Motor neuron (in vitro differentiated cells): Measurements from ENCODE around the gene TIMM29. TPM values are rescaled to one million over a fixed set of nuclear protein-coding genes. Genes with fewer than 3 reads are reported as not detected.

Source experiments
- ATAC-seq, 8 experiments: fragments of 200-7000 bp; cut with Tn5 transposase; replicated peaks in 6 of 8; 2 replicates each; pipeline ENCODE4 v1.8.0; 2021; ENCODE audit warnings: mild to moderate bottlenecking in 8 of 8, moderate library complexity in 8 of 8
- H3K27ac ChIP-seq, 2 donors: fragments of 250-450 bp; sonication (Bioruptor Pico); 2 replicates each; pipeline ENCODE4 v1.9.0; 2021; ENCODE audit warnings: antibody characterized with exemption in 2 of 2, mild to moderate bottlenecking in 2 of 2, moderate library complexity in 1 of 2
- H3K4me1 ChIP-seq, 2 donors: fragments of 250-450 bp; sonication (Bioruptor Pico); replicated peaks in 1 of 2; 2 replicates each; pipeline ENCODE4 v1.6.1; 2021; ENCODE audit warnings: antibody characterized with exemption in 2 of 2, mild to moderate bottlenecking in 2 of 2, moderate library complexity in 1 of 2
- H3K4me3 ChIP-seq, 5 donors: fragments of 250-450 bp; sonication (Bioruptor Pico); 2 replicates each; pipeline ENCODE4 v1.9.0; 2021; ENCODE audit warnings: antibody characterized with exemption in 5 of 5, mild to moderate bottlenecking in 5 of 5, moderate library complexity in 4 of 5
- WGBS, 10 experiments: fragments of 450-650 bp; shearing (Covaris generic); methylation state at CpG; one replicate each; pipeline ENCODE4 v1.0.0; 2022; 5-methylcytosine and 5-hydroxymethylcytosine counted together
- in situ Hi-C, 9 experiments: fragments of 400-800 bp; cut with MboI; loops; one replicate each; pipeline ENCODE4 v1.15.0; 2021; ENCODE audit warnings: low sequenced_read_pairs in 9 of 9, low pct_unique_long_range_greater_than_20kb in 2 of 9; ENCODE audit not compliant: unreplicated experiment in 9 of 9
- total RNA-seq, 8 experiments: library from RNA; unstranded; fragments of 300-600 nt; gene quantifications; 2 replicates each; pipeline versions ENCODE4 v1.2.3 to v1.2.4, GENCODE V29; 2022

Gene TIMM29
- total RNA-seq, 8 experiments from 2014 or later = 16.9 to 25.5 (median 21.4) TPM

DNA sequence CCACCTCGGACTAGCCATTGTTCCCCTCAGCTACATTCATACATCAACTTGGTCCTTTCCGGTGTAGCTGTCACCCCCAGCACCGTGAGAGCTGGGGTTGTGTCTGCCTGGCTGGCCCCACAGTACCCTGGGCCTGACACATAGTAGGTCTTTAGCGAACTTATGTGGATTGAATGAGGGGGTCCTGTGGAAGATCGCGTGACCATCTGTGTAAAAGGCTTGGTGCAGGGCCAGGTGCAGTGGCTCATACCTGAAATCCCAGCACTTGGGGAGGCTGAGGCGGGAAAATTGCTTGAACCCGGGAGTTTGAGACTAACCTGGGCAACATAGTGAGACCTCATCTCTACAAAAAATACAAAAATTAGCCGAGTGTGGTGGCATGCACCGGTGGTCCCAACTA is 34.3 kb downstream of the TIMM29 start:
- H3K4me1 ChIP-seq = peaks cover 9 to 11% of the 10 kb centered on the region in 2 donors
- ATAC-seq = no peak
- peak overlapping the region; percentile 59 to 86 (median 69) for H3K4me3 ChIP-seq
- H3K27ac ChIP-seq = no peak overlapping the region
- WGBS, 10 experiments = 70 to 100% (median 86%) methylated on average over 2 to 5 of the region's 10 CpGs; no CpG with 5 or more reads in 4 of the 10 experiments
- in situ Hi-C loops = no loop called here

DNA sequence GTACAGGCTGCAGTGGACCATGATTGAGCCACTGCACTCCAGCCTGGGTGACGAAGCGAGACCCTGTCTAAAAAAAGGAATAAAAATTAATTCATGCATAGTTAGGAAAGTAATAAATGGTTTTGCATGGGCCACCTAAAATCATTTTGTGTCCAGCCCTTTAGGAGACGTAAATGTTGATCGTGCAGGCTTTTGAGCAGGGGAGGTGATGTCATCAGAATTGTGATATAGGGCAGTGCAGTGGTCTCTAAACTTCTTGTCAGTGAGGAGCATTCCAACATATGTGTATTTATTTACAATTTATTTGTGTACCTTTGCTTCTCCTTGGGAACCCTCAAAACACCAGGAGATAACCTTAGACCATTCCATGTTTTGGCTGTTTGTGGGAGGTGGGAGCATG is 35.3 kb downstream of the TIMM29 start:
- Histone ChIP-seq H3K4me1 (peaks cover 9 to 14% of the 10 kb centered on the region in 2 donors), H3K27ac (no peak overlapping the region), H3K4me3 (no peak overlapping the region)
- no peak for ATAC-seq
- in situ Hi-C loops = no loop called here
- WGBS, 10 experiments = 92 to 100% (median 100%) methylated on average over 1 to 4 of the region's 4 CpGs; no CpG with 5 or more reads in 5 of the 10 experiments

DNA sequence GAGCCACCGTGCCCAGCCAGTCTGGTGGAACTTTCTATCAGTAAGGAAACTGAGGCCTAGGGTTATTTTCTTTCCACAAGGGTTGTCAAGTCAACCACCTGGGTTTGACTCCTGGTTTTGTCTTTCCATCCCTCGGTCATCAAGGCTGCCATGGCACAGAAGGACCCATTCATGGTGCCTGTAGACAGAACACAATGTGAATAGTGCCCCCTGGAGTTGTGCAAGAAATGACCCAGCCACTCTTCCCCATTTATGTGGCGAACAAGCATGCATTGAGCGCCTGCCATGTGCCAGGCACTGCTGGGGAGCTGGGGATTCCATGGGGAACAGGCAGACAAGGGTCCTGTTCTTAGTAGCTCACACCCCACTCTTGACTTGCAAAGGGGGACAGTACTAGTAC is 36.3 kb downstream of the TIMM29 start:
- no peak overlapping the region for H3K4me3 ChIP-seq
- H3K27ac ChIP-seq = no peak overlapping the region
- WGBS, 10 experiments = 94 to 100% methylated on average over 1 to 3 of the region's 4 CpGs; no CpG with 5 or more reads in 8 of the 10 experiments
- no peak for ATAC-seq
- peaks cover 6 to 12% of the 10 kb centered on the region in 2 donors for H3K4me1 ChIP-seq
- in situ Hi-C loops = no loop called here

DNA sequence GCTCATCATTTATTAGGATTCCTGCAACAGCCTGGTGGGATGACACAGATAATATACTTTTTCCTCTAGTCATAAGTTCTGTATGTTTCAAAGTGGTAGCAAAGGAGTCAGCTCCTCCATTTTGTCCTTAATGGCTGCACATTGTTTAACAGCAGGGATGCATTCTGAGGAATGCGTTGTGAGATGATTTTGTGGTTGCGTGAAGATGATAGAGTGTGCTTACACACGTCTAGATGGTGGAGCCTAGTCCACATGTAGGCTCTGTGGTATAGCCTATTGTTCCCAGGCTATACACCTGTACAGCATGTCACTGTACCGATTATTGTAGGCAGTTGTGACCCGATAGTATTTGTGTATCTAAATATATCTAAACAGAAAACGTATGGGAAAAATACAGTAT is 36.8 kb downstream of the TIMM29 start:
- WGBS, 10 experiments = 60 to 100% (median 88%) methylated on average over 1 to 6 of the region's 6 CpGs; no CpG with 5 or more reads in 1 of the 10 experiments
- Histone ChIP-seq H3K4me3 (no peak overlapping the region), H3K4me1 (peaks cover 5 to 10% of the 10 kb centered on the region in 2 donors), H3K27ac (no peak overlapping the region)
- in situ Hi-C loops = no loop called here
- ATAC-seq = no peak

DNA sequence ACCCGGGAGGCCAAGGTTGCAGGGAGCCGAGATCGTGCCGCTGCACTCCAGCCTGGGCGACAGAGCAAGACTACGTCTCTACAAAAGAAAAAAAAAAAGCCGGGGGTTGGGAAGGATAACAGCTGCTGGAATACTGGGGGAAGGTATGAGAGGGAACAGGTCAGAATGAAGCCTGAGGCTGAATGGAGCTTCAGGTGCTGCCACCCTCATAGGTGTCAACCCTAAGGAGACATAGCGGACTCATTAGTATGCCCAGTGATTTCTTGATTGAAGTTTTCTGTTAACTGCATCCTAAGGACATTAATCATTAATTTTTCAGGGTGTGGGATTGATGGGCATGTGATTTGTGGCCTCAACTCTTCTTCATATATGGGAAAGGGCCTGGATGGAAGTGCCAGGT is 38.2 kb downstream of the TIMM29 start:
- no peak for ATAC-seq
- in situ Hi-C loops = no loop called here
- H3K4me1 ChIP-seq = peaks cover 5 to 10% of the 10 kb centered on the region in 2 donors
- H3K27ac ChIP-seq = no peak overlapping the region
- no peak overlapping the region for H3K4me3 ChIP-seq
- whole genome bisulfite sequencing, 10 experiments = 84 to 100% (median 89%) methylated on average over 1 to 8 of the region's 8 CpGs; no CpG with 5 or more reads in 4 of the 10 experiments

DNA sequence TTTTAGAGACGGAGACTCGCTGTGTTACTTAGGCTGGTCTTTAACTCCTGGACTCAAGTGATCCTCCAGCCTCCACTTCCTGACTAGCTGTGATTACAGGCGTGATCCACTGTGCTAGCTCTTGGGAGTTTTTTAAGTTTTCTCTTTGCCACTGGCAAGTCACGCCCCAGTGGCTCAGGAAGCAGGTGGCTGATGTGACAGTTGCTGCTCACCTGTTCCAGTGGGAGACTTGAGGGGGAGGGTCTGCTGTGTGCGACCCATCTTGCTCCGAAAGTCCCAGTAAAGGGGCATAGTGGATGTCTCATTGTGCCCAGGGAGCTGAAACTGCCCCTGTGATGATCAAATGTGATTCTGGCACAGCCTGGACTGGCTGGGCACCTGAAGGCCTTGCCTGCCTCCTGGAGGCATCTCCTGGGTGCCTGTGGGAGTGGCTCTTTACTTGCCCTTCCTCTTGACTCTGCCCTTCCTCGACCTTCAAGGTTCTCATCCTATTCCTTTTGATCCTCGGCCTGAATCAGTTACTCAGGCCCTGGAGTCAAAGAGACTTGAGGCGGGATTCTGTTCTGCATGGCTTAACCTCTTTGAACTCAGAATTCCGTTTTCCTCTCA is 40.0 kb downstream of the TIMM29 start:
- in situ Hi-C loops = no loop called here
- no peak overlapping the region for H3K27ac ChIP-seq
- peaks cover 2 to 3% of the 10 kb centered on the region in 2 donors for H3K4me1 ChIP-seq
- no peak overlapping the region for H3K4me3 ChIP-seq
- 36 to 100% (median 73%) methylated on average over 1 to 9 of the region's 10 CpGs; no CpG with 5 or more reads in 1 of the 10 experiments for WGBS, 10 experiments
- ATAC-seq = peak in 2 of 8 experiments; percentile 20 to 71

DNA sequence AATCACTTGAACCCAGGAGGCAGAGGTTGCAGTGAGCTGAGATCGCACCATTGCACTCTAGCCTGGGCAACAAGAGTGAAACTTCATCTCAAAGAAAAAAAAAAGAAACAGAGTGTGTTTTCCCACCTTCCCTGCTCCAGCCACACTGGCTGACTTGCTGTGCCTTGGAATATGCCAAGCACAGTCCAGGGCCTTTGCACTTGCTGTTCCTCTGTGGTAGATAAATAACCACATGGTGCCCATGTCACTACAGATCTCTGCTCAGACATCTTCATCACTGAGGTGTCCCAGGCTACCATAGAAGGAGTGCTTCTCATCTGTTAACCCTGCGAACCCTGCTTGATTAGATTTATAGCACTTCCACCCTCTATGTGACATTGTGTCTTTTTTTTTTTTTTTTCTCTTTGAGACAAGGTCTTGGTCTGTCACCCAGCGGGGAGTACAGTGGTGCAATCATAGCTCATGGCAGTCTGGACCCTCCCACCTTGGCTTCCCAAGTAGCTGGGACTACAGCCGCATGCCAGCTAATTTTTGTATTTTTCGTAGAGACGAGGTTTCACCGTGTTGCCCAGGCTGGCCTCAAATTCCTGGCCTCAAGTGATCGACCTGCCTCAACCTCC is 42.6 kb downstream of the TIMM29 start:
- ATAC-seq = peak in 1 of 8 experiments; percentile 20
- no peak overlapping the region for H3K27ac ChIP-seq
- peaks cover 2 to 3% of the 10 kb centered on the region in 2 donors for H3K4me1 ChIP-seq
- 83 to 100% (median 100%) methylated on average over 1 to 8 of the region's 8 CpGs; no CpG with 5 or more reads in 2 of the 10 experiments for WGBS, 10 experiments
- in situ Hi-C loops = no loop called here
- no peak overlapping the region for H3K4me3 ChIP-seq

DNA sequence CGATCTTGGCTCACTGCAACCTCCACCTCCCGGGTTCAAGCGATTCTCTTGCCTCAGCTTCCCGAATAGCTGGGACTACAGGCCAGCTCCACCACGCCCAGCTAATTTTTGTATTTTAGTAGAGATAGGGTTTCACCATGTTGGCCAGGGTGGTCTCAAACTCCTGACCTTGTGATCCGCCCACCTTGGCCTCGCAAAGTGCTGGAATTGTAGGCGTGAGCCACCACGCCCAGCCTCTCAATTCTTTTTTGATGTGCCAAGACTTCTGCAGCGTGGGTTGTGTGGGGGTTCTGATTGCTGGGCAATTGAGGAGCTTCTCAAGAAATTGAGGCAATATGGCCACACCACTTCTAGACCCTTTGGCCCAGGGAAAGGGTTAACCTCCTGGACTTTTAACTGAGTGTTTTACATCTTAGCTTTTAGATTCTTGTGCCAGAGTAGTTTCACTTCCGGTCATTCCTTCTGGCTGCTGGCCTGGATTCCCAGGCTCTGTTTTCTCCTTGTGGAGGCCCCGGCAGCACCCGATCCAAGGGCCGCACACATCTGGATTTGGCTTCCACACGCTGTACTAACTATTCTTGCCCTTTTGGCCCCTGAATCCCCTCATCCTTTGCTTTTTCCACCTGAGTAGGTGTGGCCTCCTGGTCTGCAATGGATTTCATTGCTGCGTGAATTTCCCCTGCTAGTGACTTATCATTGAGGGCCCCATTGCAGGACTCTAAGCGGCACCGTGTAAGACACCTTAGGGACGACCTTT is 46.9 kb downstream of the TIMM29 start:
- H3K27ac ChIP-seq = no peak overlapping the region
- peak in 2 of 8 experiments; percentile 18 to 77 for ATAC-seq
- no peak overlapping the region for H3K4me3 ChIP-seq
- H3K4me1 ChIP-seq = no peaks in the 10 kb centered on the region
- 39 to 100% (median 91%) methylated on average over 2 to 11 of the region's 19 CpGs for WGBS, 10 experiments
- in situ Hi-C loops = no loop called here

DNA sequence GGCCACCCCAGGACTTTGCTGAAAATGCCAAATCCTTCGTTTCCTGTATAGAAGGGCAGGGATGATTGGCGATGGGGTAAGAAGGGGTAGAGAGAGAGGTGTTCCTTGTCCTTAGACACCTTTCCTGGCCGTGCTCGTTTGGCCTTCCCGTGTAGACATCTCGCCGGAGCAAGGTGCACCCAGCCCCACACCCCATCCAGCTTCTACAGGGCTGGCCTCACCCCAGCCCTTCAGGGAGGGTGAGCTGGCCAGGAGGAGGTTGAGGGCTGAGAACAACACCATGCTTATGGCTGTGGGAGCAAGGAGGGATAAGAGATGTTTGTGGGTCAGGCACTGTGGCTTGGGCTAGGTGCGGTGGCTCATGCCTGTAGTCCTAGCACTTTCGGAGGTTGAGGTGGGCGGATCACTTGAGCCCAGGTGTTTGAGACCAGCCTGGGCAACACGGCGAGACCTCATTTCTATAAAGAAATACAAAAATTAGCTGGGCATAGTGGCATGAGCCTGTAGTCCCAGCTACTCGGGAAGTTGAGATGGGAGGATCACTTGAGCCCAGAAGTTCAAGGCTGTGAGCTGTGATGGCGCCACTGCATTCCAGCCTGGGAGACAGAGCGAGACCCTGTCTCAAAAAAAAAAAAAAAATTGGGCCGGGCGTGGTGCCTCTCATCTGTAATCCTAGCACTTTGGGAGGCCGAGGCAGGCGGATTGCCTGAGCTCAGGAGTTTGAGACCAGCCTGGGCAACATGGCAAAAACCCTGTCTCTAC is 47.7 kb downstream of the TIMM29 start:
- no peak overlapping the region for H3K4me3 ChIP-seq
- 67 to 100% (median 95%) methylated on average over 1 to 10 of the region's 19 CpGs; no CpG with 5 or more reads in 1 of the 10 experiments for WGBS, 10 experiments
- ATAC-seq = no peak
- no peaks in the 10 kb centered on the region for H3K4me1 ChIP-seq
- H3K27ac ChIP-seq = no peak overlapping the region
- in situ Hi-C loops = no loop called here

DNA sequence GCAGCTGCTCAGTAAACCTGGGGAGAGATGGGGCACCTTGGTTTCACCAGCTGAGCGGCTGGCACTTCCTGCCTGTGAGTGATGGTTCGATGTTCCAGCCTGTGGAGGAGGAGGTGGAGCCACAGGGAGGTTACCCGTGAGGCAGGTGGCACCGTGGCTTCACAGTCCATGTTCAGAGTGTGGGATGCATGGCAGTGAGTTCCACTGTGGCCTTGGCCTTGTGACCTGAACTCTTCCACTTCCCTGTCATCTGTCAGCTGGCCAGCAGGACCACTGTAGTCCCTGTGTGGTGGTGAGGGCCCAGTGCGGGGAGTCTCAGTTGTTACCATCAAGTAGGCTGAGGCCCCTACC is 49.1 kb downstream of the TIMM29 start:
- ATAC-seq = no peak
- H3K4me1 ChIP-seq = no peaks in the 10 kb centered on the region
- no peak overlapping the region for H3K4me3 ChIP-seq
- in situ Hi-C loops = no loop called here
- 80 to 100% (median 89%) methylated on average over 1 to 3 of the region's 5 CpGs; no CpG with 5 or more reads in 5 of the 10 experiments for WGBS, 10 experiments
- no peak overlapping the region for H3K27ac ChIP-seq
